Activated B cell treated with CpG ODN at 0.5 μM for 24 hours (primary cell): ENCODE data around the gene DUSP10. TPM values are rescaled to one million over a fixed set of nuclear protein-coding genes. Genes with fewer than 3 reads are reported as not detected.

Source experiments
- ATAC-seq: fragments of 200-7000 bp; cut with Tn5 transposase; one replicate; pipeline ENCODE4 v1.10.0; 2021; ENCODE audit warnings: low read depth, mild to moderate bottlenecking, moderate library complexity
- CTCF ChIA-PET: fragments of 350-600 bp; sonication (Branson Sonifier 250); formaldehyde crosslinking; loops from one replicate; lab custom pipeline; 2021; ENCODE audit warnings: antibody characterized with exemption; lab: Charles Lee
- POLR2A ChIA-PET: fragments of 350-600 bp; sonication (Branson Sonifier 250); formaldehyde crosslinking; loops from one replicate; lab custom pipeline; 2021; ENCODE audit warnings: antibody characterized with exemption; lab: Charles Lee
- DNase-seq: peaks from one replicate; pipeline ENCODE4 v3.0.0; 2022
- H3K27ac Mint-ChIP-seq: one replicate; pipeline ENCODE4 v1.8.0; 2020; ENCODE audit warnings: mixed read lengths
- H3K27me3 Mint-ChIP-seq: one replicate; pipeline ENCODE4 v1.8.0; 2021; ENCODE audit warnings: mixed read lengths
- H3K36me3 Mint-ChIP-seq: one replicate; pipeline ENCODE4 v1.8.0; 2021; ENCODE audit warnings: low read depth, mixed read lengths
- H3K4me1 Mint-ChIP-seq: one replicate; pipeline ENCODE4 v1.8.0; 2021; ENCODE audit warnings: mixed read lengths
- H3K4me3 Mint-ChIP-seq: one replicate; pipeline ENCODE4 v1.8.0; 2020; ENCODE audit warnings: mild to moderate bottlenecking, mixed read lengths
- H3K9me3 Mint-ChIP-seq: one replicate; pipeline ENCODE4 v1.8.0; 2020; ENCODE audit warnings: mixed read lengths
- intact Hi-C: fragments of 100-400 bp; cut with micrococcal nuclease; formaldehyde crosslinking; loops from one replicate; pipeline ENCODE4 v1.15.1; 2024
- total RNA-seq: library from RNA; stranded (reverse); gene quantifications from 2 replicates; pipeline ENCODE4 v1.2.3, GENCODE V29; 2022
- TF ChIP-seq, protein P1 (sequence below): fragments of 200-600 bp; IDR thresholded peaks from one replicate; pipeline ENCODE4 v1.8.0; 2022; ENCODE audit warnings: antibody characterized with exemption, mild to moderate bottlenecking

DUSP10 gene
- total RNA-seq, 1 donor from 2014 or later: 39.5 TPM

DNA sequence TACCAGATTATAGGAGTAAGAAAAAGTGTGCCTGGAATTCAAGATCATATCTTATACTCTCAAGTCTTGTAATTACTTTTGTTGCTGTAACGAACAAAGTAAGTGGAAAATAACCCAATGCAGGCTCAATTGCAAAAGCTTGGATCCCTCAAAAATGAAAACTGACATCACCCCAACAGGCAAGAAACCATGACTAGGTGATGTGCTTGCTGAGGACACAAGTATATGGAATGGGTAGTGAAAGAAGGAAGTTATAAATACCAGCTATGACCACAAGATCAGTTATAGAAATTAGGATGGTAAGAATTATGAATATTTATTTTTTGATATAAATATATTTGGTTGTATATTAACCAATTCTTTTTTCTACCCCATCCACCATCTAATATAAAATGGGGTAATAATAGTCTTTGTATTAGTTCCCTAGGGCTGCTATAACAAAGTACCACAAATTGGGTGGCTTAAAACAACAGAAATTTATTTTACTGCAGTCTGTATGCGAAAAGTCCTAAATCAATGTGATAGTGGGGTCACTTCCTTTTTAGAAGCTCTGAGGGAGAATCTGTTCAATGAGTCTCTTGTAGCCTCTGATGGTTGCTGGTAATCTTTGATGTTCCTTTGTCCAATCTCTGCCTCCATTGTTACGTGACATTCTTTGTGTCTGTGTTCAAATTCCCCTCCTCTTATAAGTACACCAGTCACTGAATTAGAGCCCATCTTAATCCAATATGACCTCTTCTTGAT lies 45.0 kb downstream of the DUSP10 start:
- H3K36me3 Mint-ChIP-seq: peaks cover 25% of the 10 kb centered on the region
- no peaks in the 10 kb centered on the region for H3K9me3 Mint-ChIP-seq
- ATAC-seq (no peak), DNase-seq (no peak)
- peaks cover 7% of the 10 kb centered on the region for H3K4me1 Mint-ChIP-seq
- no peaks in the 10 kb centered on the region for H3K27me3 Mint-ChIP-seq
- H3K27ac Mint-ChIP-seq: no peak overlapping the region
- TF ChIP-seq, protein P1, sequence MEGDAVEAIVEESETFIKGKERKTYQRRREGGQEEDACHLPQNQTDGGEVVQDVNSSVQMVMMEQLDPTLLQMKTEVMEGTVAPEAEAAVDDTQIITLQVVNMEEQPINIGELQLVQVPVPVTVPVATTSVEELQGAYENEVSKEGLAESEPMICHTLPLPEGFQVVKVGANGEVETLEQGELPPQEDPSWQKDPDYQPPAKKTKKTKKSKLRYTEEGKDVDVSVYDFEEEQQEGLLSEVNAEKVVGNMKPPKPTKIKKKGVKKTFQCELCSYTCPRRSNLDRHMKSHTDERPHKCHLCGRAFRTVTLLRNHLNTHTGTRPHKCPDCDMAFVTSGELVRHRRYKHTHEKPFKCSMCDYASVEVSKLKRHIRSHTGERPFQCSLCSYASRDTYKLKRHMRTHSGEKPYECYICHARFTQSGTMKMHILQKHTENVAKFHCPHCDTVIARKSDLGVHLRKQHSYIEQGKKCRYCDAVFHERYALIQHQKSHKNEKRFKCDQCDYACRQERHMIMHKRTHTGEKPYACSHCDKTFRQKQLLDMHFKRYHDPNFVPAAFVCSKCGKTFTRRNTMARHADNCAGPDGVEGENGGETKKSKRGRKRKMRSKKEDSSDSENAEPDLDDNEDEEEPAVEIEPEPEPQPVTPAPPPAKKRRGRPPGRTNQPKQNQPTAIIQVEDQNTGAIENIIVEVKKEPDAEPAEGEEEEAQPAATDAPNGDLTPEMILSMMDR: no peak
- H3K4me3 Mint-ChIP-seq: no peak overlapping the region
- CTCF ChIA-PET: no interaction called here
- intact Hi-C loops: no loop called here
- POLR2A ChIA-PET: interaction anchor here (0.7 to 1.4 kb wide), 2 partner anchors 12 to 46 kb away, joined by 3 to 7 read pairs; no protein-coding TSS in a partner anchor

DNA sequence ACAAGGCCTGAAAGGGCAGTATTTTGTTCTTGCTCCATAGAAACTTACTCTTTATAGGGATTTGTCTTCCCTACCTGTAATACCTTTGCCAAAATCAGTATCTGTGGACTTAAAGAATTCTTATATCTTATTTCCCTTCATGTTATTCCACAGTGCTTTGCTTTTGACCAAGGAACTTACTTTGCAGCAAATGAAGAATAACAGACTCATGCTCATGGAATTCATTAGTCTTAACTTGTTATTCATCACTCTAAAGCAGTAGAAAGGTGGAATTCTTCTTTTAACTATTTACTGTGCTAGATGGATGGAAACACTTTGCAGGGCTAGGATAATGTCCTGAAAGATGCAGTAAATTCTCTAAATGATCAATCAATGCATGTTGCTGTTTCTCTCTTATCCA lies 45.9 kb downstream of the DUSP10 start:
- H3K4me3 Mint-ChIP-seq: no peak overlapping the region
- peaks cover 18% of the 10 kb centered on the region for H3K36me3 Mint-ChIP-seq
- no peak for ATAC-seq
- no peaks in the 10 kb centered on the region for H3K27me3 Mint-ChIP-seq
- intact Hi-C loops: no loop called here
- no peaks in the 10 kb centered on the region for H3K9me3 Mint-ChIP-seq
- H3K4me1 Mint-ChIP-seq: peaks cover 7% of the 10 kb centered on the region
- ChIA-PET CTCF (no interaction called here), POLR2A (no interaction called here)
- TF ChIP-seq, protein P1: no peak
- no peak for DNase-seq
- no peak overlapping the region for H3K27ac Mint-ChIP-seq

DNA sequence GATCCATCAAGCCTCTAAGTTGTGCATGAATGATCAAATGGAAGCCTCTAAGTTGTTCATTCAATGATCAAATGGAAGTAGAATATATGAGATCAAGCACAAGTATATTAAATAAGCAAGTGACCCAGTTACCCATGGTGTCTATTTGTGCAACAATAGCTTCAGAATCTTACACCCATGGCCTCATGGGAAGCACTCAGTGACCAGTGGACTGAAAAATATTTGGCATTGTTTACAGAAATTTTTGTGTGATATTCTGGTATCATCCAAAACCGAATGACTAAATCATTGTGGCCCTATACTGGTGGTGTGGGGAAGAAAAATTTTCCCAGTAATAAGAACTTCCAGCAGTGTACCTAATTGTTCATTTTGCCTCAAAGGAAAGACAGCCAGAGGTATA lies 46.6 kb downstream of the DUSP10 start:
- intact Hi-C loops: no loop called here
- TF ChIP-seq, protein P1: no peak
- CTCF ChIA-PET: interaction anchor here (0.6 kb wide), 1 partner anchor 47 kb away, joined by 3 read pairs; no protein-coding TSS in a partner anchor
- H3K4me1 Mint-ChIP-seq: peaks cover 7% of the 10 kb centered on the region
- peaks cover 14% of the 10 kb centered on the region for H3K36me3 Mint-ChIP-seq
- no peaks in the 10 kb centered on the region for H3K27me3 Mint-ChIP-seq
- H3K4me3 Mint-ChIP-seq: no peak overlapping the region
- POLR2A ChIA-PET: no interaction called here
- H3K9me3 Mint-ChIP-seq: no peaks in the 10 kb centered on the region
- ATAC-seq (no peak), DNase-seq (no peak)
- H3K27ac Mint-ChIP-seq: no peak overlapping the region

DNA sequence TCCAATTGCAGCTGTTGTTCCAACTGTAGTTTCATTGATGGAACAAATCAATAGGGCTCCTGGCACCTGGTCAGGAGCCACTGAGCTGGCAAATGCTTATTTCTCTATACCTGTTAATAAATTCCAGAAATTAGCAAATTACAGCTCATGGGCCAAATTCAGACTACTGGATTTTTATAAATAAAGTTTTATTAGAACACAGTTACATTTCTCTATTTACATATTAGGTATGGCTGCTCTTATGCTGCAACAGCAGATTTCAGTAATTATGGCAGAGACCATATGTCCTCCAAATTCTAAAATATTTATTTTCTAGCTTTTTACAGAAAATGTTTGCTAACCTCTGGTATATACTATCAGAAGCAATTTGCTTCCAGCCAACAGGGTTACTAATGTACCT lies 47.8 kb downstream of the DUSP10 start:
- no peak for ATAC-seq
- Mint-ChIP-seq H3K27me3 (no peaks in the 10 kb centered on the region), H3K9me3 (no peaks in the 10 kb centered on the region), H3K27ac (no peak overlapping the region), H3K36me3 (peaks cover 13% of the 10 kb centered on the region), H3K4me1 (peaks cover 7% of the 10 kb centered on the region), H3K4me3 (no peak overlapping the region)
- TF ChIP-seq, protein P1: no peak
- ChIA-PET POLR2A (no interaction called here), CTCF (no interaction called here)
- intact Hi-C loops: no loop called here
- no peak for DNase-seq

DNA sequence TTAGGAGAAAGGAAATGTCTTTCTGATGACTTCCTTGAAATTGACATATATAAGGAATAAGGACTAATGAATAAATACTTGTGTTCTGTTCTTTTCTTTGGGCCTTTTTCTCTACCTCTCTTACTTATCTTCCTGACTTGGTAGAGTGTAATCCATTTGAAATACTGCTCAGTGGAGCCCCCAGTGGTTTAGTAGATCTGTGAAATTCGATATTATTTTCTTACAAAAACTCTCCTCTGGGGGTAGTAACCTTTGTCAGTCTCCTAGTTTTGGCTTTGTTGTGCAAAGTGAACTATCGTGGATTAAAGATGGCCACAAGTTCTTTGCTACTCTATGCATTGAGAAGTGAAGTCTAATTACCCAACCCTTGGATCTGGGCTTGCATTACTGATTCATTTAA lies 48.8 kb downstream of the DUSP10 start:
- TF ChIP-seq, protein P1: no peak
- Mint-ChIP-seq H3K4me1 (peaks cover 4% of the 10 kb centered on the region), H3K9me3 (no peaks in the 10 kb centered on the region), H3K36me3 (peaks cover 3% of the 10 kb centered on the region), H3K27ac (no peak overlapping the region), H3K4me3 (no peak overlapping the region), H3K27me3 (no peaks in the 10 kb centered on the region)
- POLR2A ChIA-PET: no interaction called here
- intact Hi-C loops: no loop called here
- DNase-seq: no peak
- no peak for ATAC-seq
- CTCF ChIA-PET: no interaction called here
